RPMI8226 (cell line): ENCODE results near the gene LY9.
"Not testable (repeated sequence)": the region's sequence is repeated elsewhere in the genome, so short reads cannot be mapped to it uniquely, and the experiment has no call there.

Experiments used
- DNase-seq: peaks from one replicate; pipeline ENCODE4 v3.0.0-alpha.2; 2015

LY9 gene

GRCh38 chr1:160839746-160840145, 43.8 kb downstream of the LY9 start:
- no peak for DNase-seq

- DNase-seq: no peak
Measured at GRCh38 chr1:160841079-160841478, 45.1 kb downstream of the LY9 start.

DNA sequence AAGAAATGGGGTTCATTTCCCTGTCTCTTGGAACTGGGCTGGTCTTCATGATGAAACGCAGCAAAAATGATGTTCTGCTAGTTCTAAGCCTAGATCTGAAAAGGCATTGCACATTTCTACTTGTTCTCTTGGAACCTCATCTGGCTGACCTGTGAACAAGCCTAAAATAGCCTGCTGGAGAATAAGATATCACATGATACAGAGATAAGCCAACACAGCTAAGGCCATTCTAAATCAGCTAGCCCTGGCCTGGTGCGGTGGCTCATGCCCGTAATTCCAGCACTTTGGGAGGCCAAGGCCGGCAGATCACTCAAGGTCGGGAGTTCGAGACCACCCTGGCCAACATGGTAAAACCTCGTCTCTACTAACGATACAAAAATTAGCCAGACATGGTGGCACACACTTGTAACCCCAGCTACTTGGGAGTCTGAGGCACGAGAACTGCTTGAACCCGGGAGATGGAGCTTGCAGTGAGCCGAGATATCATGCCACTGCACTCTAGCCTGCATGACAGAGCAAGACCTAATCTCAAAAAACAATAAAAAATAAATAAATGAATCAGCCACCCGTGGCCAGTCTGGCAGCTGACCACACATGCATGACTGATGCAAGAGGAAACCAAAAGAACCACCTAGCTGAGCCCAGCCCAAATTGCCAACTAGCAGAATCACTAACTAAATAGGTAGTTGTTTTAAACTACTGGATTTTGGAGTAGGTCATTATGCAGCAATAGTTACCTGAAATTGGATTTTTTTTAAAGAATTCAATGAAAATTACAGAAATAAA, 48.7 kb downstream of the LY9 start:
- no peak for DNase-seq

- DNase-seq: no peak
Measured at GRCh38 chr1:160846281-160846680, 50.3 kb downstream of the LY9 start.

DNA sequence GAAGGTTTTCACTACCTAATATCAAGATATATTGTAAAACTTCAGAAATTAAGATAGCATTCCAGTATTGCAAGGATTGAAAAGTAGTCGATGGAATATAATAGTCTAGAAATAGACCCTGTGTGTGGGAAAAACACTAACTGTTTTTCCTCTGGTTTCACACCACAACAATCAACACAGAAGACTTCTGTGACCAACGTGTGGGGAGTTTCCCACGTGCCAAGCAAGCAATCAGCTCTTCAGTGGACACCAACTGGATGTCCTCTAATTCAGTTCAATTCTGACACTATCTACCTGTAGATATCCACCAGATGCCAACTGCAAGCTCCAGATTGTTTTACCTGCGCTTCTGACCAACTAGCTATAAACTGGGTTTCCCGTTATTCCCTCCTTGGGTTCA, 54.6 kb downstream of the LY9 start:
- no peak for DNase-seq

GRCh38 chr1:160850993-160851392, 55.0 kb downstream of the LY9 start:
- DNase-seq: no peak

DNA sequence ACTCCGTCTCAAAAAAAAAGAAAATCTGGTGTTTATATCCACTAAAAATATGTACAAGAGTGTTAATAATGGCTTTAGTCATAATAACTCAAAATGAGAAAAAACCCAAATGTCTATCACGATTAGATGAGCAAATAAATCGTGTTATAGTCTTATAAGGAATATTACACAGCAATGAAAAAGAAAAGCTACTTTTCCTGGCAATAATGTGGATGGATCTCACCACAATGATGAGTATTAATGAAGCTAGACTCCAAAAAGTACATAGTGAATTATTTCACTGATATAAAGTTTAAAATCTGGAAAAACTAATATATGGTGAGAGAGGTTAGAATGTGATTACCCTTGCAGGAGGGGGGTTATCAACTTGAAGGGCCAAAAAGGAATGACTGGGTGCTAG, 57.0 kb downstream of the LY9 start:
- DNase-seq: no peak

- no peak for DNase-seq
Measured at GRCh38 chr1:160853754-160854153, 57.8 kb downstream of the LY9 start.

DNA sequence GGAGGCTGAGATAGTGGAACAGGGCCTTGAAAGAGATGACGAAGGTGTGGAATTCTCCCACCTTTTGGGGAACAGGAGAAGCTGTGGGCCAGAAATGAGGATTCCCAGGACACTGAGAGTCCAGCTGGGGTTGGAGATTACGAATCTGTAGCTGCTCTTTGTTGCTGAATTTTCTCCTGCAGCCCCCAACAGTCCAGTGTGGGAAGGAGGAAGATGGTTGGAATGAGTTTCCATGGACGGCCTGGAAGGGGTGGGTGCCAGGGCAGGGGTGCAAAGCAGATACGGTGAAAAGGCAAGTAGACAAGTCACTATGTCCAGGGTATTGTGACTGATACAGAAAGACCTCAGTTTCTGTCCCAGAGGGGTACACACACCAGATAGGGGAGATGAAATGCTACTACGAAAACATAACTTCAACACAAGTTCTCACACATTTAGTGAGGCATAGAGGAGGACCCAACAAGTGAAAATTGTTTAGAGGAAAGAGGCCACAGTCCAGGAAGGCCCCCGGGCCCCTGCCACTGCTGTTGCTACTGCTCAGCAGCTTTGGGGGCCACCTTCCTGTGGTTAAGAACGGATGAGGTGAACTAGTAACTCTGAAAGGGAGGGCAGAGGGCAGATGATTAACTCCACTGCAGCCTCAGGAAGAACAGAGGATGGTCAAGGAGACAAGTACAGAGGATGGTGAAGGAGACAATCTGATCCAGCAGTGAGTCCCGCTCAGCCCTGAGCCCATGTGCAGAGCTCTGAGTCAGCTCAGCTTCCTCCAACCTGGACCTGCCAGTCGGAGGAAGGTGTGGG, 59.4 kb downstream of the LY9 start:
- DNase-seq: no peak

- DNase-seq: no peak
Measured at GRCh38 chr1:160858097-160858496, 62.1 kb downstream of the LY9 start.

GRCh38 chr1:160858507-160858906, 62.5 kb downstream of the LY9 start:
- no peak for DNase-seq

- DNase-seq: no peak
Measured at GRCh38 chr1:160859166-160859565, 63.2 kb downstream of the LY9 start.

- no peak for DNase-seq
Measured at GRCh38 chr1:160860840-160861505, 65.0 kb downstream of the LY9 start.

DNA sequence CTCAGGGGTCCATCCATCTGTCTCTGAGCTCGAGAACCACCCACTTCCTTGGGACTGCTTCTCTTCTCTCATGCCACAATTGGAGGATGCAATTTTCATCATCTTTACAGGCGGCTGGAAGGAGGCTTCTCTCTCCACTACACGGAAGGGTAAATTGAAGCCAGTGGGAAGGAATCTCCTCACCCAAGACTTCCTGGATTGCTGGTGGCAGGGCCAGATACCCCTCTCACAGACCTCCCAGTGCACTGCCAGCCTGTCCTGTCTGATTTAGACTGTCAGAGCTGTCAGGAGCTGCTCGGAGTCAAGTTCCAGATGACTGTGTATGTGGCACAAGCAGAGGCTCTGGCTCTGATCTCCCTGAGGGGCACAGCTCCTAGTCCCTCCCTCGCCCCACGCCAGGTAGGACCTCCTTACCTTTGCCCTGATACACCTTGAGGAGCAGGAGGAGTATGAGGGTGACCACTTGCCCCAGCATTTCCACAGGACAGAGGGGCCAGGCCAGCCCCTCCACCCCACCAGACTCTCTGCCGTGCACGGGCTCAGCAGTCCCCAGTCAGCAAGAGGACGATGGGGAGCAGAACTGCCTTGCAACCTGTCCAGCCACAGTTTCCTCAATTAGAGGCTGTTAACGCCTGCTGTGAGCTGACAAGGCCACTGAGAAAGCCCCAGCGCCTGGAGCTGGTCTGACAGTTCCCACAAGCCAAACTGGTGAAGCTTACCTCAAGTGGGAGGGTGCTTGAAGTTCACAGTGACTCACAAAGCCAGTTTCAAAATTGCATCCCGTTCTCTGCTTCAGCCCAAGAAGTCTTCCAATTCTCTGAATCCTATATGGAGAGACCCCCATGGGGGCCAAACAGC, 66.5 kb downstream of the LY9 start, which contains the start of gene CD244:
TSS of gene CD244 (minus strand) at position 685 of the 858 bp plus-strand sequence. CDS start at position 475, 210 bp downstream.
- no peak for DNase-seq

- DNase-seq: no peak
Measured at GRCh38 chr1:160863061-160863773, 67.2 kb downstream of the LY9 start.

DNA sequence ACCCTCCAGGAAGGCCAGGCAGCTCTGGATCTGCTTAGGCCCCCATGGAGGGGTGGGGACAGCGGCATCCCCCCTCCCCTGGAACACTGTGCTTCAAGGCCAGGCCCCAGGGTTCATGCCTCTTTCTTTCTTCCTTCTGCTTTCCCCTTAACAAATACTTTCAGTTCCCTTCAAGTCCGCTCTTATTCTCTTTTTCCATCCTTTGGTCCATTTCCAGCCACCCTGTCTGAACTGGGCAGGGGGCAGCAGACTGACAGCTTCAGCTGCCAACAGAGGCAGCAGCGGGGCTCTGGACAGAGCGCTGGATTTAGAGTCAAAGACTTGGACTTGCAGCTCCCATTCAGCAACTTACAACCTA, 67.8 kb downstream of the LY9 start:
- no peak for DNase-seq

DNA sequence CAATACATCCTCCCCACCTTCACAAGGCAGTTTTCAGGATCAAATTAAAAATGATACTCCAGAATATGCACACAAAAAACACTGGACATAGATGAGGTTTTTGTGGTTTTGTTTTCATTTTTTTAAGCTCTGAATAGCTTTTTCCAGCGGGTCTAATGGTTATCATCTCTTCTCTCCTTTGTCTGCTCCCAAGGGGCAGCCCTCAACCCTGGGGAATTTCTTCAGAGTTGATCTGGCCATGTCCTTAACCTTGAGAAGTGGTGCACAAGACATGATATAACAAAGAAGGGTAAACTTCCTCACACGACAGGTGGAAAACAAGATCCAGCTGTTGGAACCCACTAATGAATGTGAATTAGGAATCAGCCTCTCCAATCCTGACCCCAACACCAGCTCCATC, 68.2 kb downstream of the LY9 start:
- no peak for DNase-seq

- no peak for DNase-seq
Measured at GRCh38 chr1:160865337-160865736, 69.4 kb downstream of the LY9 start.

GRCh38 chr1:160866001-160866694, 70.2 kb downstream of the LY9 start:
- no peak for DNase-seq

GRCh38 chr1:160866695-160867260, 70.8 kb downstream of the LY9 start:
- DNase-seq: no peak

GRCh38 chr1:160867651-160868050, 71.7 kb downstream of the LY9 start:
- DNase-seq: not testable (repeated sequence)
